Medulla oblongata (tissue), 1 donor: ENCODE data around the gene CATSPER3.

ENCODE experiments used
- DNase-seq: peaks from one replicate; pipeline ENCODE4 v3.0.0-alpha.2; 2015; ENCODE audit errors: extremely low spot score

The CATSPER3 gene

DNA sequence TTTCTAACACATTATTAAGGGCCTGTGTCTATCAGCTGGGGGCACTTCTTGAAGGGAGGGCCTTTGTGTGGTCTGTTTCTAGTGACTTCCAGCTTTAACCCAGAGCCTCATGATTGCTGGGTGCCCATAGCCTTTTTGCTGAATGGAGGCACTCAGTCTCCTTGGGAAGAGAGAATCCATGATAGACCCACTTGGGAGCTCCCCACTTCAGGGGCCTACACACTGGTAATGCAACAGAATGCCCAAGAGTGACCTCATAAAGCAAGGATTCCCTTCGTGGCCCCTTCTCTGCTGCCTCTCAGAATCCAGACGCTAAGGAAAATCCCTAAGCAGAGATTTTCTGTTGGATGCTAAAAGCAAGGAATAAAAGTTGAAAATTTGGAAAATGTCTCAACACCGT lies at the start of gene CATSPER3:
Gene CATSPER3, plus strand, starts transcription at position 301 of the 400 bp plus-strand sequence. Its CDS starts 85 bp downstream, at position 386.
- DNase-seq, result no peak

DNA sequence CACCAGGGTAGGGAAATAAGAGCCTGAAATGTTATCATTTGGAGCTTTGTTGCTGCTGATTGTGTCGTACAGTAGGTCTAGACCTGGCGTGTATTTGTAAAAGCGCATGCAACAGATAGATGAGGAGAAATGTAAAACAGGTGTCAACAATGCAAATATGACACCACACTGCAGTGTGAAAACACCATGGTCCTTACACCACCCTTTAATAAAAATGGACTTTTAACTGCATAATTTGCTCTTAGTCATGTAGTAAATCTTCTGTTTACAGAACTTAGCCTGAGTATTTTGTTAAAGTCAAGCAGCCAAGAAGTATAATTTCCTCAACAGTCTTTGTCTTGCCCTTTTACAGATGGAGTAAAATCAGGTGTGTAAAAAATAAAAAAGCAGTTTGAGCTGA lies 48.8 kb upstream of the CATSPER3 start:
- DNase-seq, result no peak

DNA sequence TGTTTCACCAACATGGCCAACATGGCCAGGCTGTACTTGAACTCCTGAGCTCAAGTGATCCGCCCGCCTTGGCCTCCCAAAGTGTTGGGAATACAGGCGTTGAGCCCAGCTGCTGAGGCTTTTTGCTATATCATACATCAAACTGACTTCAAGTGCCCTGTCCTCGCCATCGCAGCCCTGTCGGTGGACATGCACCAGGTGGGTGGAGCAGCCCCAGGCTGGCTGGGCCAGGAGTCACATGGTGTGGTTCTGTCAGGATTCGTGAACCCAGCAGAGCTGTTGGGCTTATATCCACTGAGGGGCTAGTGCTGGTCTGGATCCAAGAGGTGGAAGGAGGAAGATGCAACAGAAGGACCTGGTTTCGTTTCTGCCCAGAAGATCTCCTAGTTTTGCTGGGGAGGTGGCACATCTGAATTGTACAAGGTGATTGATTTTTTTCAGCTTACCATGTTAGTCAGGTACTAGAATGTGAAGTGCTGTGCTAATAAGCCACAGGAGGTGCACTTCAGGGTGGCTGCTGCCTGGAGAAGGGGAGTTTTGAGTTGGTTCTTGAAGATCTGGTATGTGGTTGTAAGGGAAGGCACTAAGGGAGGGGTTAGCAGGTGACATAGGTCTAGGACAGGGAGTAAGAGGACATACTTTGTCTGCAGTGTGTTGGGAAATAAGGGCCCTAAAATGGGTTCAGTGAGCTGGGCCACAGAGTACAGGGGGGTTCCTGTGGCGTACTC lies 46.7 kb upstream of the CATSPER3 start:
- DNase-seq, result no peak

DNA sequence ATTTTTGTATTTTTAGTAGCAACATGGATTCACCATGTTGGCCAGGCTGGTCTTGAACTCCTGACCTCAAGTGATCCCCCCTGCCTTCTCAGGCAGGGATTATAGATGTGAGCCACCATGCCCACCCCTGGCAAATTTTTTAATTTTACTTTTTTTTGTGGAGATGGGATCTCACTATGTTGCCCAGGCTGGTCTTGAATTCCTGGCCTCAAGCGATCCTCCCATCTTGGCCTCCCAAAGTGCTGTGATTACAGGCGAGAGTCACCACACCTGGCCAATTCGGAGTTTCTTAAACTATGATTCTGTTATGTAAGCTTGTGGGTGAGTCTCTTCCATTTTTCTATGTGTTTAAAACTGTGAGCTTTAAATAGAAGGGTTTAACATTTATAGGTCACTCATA lies 35.2 kb upstream of the CATSPER3 start:
- DNase-seq, result no peak

DNA sequence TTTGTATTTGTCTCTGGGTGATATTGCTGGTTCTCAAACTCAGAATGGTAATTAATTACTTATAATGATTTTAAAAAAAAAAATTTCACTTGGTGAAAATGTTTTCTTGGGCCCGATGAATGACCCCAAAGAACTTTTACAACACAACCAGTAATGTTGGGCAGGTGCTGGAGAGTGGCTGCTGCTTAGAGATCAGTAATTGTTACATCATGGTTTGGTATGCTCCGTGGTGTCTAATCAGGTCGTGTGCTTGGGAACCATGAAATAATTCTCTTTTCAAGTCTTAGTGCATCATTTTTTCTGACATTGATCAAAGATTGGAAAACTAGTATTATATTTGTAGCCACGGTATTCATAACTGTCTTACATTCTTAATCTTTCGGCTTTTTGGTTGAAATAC lies 33.5 kb upstream of the CATSPER3 start:
- DNase-seq, result no peak

DNA sequence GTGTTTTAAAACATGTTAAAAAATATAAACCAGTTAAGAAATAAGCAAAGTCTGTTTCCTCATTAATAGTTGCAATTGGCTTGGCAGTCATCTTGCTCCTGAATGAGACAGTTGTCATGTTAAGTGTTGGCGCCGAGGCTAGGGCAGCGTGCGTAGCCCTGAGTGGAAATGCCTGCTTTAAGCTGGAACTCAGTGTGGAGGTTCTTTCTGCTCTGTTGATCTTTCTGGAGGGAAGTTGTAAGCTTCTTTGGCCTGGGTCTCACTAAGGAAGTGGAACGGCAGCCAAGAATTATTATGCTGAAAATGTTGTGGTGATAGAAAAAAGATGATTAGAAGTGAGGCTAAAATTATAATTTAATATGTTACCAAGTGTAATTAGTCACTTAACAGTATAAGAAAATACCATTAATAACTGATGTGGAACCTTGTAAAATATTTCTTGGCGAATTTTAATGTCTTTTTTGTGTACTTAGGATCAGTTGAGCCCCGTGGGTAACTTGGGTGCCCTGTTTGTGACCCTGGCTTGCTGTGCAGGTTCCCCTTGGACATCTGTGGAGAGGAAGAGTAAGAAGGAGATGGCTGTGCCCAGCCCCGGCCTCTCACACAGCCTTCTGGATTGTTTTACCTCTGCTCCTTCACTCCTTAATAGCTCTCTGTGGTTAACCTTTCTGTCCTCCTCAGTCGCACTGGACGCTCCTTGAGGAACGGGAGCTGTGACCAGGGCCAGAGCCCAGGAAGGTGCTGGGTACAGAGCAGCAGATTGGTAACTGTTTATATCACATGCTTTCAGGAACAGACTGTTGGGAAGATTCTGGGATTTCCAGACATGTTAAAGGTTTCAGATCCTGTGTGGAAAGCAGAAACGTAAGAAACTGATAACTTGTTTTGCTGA lies 31.8 kb upstream of the CATSPER3 start:
- DNase-seq, result no peak

DNA sequence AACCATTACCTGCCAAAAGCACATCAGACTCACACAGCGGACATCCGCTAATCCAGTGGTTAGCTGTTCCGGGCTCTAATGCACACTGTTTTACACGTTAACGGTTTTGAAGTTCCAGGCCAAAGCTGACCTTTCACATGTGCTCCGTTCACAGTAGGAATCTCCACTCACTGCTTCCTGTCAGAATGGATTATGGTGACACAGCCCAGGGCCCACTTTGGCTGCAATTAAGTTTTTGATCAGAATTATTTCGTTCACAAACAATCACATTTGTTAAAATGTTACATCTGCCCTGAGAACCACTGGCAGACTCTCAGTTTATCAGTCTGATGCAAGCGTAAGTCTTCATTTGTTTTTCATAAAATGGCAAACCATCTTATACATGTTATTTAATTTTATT lies 30.2 kb upstream of the CATSPER3 start:
- DNase-seq, result no peak

DNA sequence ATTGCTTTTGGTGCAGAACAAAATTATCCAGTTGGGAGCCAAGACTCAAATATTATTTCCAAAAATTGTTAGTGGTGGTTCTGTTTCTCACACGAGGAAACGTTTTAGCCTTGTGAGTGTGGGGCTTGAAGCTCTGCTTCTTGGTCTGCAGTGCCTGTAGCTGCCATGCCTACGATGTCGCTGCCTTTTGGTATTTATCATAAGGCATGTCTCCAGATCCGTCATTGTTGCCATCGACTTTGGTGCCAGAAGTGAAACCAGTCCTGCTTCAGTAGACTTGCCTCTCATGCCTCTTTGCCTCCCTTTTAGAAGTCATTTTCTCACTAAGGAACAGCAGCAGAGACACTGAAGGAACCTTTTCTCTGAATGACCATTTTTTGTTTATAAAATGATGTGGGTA lies 29.7 kb upstream of the CATSPER3 start:
- DNase-seq, result peak; percentile 28

DNA sequence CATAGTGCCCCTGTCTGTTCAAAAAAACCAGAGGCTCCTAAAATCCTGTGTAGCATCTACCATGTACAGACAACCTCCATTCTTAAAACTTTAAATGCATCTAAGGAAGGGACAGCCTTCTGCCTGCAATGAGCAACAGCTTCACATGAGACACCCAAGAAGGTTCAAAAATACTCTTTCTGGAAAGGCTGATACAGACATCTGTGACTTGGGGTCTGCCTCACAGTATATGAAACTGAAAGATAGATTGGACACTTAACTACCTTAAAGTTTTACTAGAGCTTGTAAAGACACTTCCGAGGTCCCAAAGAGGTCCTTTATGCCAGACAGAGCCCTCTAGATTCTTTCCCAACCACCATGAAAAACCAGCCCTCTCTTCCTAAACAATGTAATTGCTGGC lies 28.2 kb upstream of the CATSPER3 start:
- DNase-seq, result no peak

DNA sequence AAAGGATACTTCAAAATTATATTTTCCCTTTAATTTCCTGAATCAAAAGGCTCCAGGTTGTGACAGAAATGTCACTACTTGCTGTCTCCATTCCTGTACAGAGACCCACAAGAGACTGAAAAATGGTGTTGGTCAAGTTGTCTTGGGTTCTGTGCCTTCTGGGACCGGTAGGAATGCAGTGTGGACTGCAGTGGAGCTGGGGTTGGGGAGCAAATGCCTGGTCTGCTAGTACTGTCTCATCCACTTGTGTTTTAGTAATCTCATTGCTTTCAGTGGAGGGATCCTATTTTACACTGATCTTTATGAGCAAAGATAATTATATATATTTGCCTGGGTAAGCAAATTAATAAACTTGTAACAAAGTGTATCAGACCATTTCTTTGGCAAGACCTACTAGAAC lies 24.2 kb upstream of the CATSPER3 start:
- no peak for DNase-seq

DNA sequence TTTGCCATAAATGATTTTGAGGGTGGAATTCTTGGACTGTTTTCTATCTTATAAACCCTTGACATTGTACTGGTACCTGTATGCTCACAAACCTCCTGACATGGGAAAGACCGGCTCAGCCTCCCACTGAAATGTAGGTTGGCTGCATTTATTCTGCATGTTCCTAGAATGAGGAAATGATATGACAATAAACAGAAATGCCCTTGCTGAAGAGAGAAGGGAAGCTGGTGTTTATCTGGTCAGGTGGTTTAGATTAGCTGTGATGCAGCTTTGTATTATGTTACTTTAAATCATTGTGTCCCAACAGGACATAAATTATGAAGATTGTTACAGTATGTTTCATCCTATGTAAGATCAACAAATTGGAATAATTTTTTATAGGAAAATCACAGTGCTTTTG lies 23.1 kb upstream of the CATSPER3 start:
- no peak for DNase-seq

DNA sequence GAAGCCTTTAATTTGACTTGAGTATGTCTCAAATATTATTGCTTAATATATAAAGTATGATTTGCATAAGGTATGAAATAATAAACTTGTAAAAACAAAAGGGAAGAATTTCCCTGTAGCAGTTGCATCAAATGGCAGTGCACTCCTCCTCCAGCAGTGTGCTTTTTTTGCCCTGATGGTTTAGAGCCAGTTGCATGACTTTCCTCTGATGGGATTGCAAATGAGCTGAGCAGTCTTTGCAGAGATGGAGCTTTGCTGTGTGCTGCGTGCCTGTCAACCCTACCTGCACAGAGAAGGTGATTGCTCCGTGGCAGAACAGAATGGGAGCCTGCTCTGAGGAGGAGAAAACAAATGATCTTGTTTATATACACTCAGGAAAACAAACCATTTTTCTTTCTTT lies 22.7 kb upstream of the CATSPER3 start:
- no peak for DNase-seq

DNA sequence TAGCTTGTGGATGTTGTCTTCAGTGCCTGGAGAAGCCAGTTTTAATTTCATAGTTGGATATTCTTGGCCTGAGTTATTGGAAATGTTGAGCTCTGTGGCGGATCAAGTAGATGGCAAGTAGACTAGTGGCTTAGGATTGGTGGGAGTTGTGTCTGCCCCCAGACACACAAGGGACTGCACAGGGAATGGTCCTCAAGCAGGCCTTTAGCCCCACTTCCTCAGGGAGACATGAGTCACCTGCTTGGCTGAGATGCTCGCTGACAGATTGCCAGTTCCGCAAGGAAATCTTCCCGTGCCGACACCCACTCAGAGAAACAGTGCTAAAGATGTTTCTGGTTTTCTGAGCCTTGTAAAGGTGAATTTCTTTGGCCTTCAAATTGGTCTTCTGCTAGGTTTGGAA lies 18.8 kb upstream of the CATSPER3 start:
- no peak for DNase-seq

DNA sequence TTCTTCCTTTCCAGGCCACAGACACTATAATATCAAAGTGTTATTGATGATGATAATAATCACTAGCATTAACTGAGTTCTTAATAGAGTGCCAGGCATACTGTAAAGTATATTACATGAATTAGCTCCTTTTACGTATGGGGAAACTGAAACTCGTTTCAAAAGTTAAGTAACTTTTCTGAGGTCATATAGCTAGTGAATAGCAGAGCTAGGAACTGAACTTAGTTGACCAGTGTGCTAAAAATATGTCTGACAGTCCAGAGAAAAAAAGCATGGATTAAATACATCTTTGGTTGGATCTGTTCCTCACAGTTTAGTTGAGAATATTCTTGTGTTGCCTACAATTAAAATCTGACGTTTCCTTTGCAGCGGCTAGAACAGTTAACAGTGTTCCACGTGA lies 18.4 kb upstream of the CATSPER3 start:
- DNase-seq, result no peak

DNA sequence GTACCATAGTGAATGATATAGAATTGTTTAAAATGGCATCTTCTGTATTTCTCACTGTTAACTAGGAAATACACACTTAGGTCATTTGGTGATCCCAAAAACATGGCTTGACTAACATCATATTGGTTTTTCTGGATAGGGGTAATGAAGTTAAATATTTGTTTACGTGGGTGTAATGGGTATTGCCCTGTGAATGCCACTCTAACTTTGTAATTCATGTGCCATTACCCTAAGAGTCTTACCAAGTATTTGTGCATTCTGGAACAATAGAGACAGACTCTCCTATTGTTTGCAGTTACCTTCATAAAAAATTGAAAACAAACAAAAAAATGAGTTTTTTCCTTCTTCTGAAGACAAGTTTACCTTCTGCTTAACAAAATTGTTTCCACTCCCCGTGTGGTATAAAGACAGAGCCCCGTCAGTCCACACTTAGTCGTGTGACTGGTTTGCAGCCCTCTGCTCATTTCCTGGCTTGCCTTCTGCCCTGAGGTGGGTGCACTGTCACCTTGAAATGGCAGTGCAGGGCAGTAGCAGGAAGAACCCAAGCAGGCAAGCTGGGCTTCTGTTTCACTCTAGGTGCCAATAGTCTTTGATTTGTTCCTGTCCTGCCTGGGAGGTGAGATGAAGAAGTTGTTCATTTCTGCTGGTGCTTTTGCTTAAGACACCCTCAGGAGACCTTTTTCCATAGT lies 9.6 kb upstream of the CATSPER3 start:
- no peak for DNase-seq

DNA sequence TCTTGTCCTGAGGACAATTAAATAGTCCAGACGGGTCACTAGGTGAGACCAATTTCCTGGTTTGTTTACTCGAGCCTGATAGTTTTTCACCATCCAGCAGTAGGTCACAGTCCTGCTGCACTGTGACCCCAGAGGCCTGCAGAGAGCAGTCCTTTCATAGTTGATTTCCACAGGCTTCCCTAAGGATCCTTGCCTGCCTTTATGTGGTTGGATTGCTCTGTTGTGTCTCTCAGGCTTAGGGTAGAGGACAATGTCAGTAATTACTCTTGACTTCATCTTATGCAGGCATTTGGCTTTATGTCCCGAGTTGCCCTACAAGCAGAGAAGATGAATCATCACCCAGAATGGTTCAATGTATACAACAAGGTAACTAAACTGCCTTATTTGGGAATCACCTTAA lies 9.0 kb upstream of the CATSPER3 start:
- no peak for DNase-seq

DNA sequence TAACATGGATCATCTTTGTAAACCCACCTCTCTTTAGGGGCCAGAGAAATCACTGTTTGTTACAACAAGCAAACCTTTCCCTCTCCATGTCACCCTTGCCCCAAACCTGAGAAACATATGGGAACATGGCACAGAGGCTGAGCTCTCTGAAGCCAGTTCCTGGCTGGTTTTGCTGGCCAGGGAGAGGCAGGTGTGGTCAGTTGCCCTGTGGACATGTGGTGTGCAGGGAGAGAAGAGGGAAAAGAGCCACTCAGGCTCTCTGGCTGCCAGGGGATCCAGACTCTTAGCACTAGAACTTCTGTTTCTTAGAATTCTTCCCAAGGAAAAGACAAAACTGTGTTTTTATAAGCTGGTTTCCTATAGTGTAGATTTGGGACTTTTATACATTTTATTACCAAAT lies 4.6 kb upstream of the CATSPER3 start:
- DNase-seq, result no peak

DNA sequence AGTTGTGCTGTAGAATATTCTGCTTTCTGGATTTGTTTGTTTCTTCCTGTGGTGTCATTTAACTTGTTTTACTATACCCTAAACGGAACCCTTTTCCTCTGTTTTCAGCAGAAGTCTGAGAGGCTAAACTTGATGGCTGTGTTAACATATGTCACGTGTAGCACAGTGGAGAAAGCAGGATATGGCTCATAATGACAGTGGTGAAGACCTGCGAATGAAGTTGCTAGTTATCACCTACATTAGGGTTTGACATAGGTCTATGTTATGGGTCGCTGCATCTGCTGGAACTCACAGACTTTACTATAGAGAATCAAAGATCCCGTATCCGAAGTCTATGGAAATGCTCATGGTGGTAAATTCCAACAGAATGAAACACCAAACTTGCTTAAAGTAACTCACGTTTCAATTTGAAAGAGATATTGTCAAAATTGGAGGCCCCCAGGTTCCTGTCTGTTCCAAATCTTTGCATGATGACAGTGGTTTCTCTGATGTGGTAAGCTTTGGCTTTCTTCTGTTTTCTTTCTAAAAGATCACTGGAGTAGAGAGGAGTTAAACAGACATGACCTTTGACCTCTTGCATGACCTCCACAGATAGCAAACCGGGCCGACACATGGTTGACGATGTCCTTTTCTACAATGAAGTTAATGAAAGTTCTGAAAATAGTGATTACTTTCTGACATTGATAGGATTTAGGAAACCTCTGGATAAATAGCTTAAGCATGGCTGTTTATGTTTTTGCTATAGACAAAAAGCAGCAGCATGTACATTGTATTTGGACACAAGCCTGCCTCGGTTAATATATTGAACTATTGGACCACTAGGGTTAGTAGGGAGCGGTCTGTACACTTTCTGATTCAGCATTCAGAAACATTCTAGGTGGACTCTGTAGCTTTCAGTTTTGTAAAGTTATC lies 3.1 kb upstream of the CATSPER3 start:
- no peak for DNase-seq

DNA sequence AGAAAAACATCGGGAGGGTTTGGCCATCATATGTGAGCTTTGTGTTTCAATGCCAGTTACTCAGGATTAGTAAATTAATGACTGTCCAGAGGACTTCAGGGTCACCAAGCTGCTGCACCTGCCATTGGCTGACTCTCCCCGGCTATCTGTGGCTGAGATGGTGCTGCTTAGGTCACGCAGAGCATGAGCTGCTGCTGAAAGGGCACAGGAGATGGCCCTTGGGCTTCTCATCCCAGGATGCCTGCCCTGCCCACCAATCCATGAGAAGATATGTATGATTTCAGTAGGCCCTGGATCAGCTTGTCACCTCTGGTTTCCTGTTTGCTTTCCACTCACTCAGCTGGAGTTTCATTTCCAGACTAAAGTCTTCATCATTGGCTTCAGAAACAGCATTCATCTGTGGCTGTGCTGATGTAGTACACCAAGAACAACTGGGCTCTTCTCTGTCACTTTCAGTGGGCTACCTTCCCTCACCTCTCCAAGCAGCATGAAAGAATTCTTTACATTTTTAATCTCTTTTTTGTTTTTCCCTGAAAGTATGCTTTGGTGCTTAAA lies 2.4 kb upstream of the CATSPER3 start:
- no peak for DNase-seq

DNA sequence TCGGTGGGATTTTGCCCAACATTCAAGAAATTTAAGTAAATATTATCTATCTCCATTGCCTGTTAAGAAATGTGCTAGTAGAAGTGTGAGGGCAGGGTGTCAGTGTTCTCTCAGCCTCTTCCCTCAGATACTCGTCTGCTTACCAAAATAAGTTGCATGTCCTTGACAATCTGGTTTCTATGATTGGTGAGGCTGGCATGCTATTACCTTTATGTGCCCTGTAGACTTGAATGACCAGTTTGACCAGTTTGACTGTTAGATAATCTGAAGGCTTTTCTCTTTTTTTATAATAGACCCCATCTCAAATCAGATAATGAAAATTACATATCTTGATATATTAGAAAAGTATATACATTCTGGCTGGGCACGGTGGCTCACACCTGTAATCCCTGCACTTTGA lies 348 bp downstream of the CATSPER3 start:
- no peak for DNase-seq

DNA sequence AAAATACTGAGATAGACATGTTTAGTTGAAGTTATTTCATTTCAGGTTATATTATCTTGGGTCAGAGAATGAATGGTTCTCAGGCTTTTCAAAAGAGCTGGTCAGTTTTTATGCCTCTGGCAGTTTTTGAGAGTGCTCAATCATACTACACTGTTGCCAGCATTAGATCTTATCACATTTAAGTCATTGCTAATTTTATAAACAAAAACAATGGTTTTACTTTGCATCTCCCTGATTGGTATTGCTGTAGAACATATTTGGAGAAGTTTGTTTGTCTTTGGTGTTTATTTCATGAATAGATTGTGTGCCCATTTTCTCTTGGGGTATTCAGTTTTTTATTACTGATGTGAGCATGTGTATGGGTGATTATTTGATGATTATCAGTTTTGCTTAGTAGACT lies 1.5 kb downstream of the CATSPER3 start:
- no peak for DNase-seq
